ENCODE data around the gene KIZ.

The KIZ gene

GRCh38 chr20:21219686-21220085 is 93.8 kb downstream of the KIZ start:
- H3K4ac ChIP-seq (ENCODE audit: low read length), result no peak overlapping the region
- DNase-seq (ENCODE audit: low spot score), result no peak
- H3K4me2 ChIP-seq (ENCODE audit: insufficient read depth, low read length, poor library complexity, severe bottlenecking), result no peak overlapping the region
- H3K4me3 ChIP-seq (ENCODE audit: low read length in 2 of 2), result no peak overlapping the region
- H2AK5ac ChIP-seq (ENCODE audit: low read depth, low read length), result no peak overlapping the region
- no peaks in the 10 kb centered on the region for H3K36me3 ChIP-seq (replicated peaks in 1 of 2; ENCODE audit: control insufficient read depth in 2 of 2, insufficient read depth in 2 of 2, low read length in 2 of 2)
- H2BK5ac ChIP-seq (ENCODE audit: low read length), result no peak overlapping the region
- H4K91ac ChIP-seq (ENCODE audit: low read depth, low read length, poor library complexity), result no peak overlapping the region
- no CpG with 5 or more reads among the region's 3 CpGs for WGBS, 2 donors (ENCODE audit: extremely low coverage in 2 of 2, insufficient read length in 2 of 2, insufficient replicate concordance in 1 of 2)
- no peak overlapping the region for H3K23ac ChIP-seq (ENCODE audit: low read depth, low read length, poor library complexity)
- H3K18ac ChIP-seq (ENCODE audit: low read length), result no peak overlapping the region
- H2AFZ ChIP-seq (ENCODE audit: low read length), result no peak overlapping the region
- H2BK15ac ChIP-seq (ENCODE audit: low read length), result no peak overlapping the region
- no peak overlapping the region for H2BK12ac ChIP-seq (ENCODE audit: low read length)
- no peak overlapping the region for H3K27ac ChIP-seq (replicated peaks; ENCODE audit: low read length)
- H3K79me1 ChIP-seq (ENCODE audit: low read depth, low read length), result no peaks in the 10 kb centered on the region
- no peak overlapping the region for H3K14ac ChIP-seq (ENCODE audit: low read length)
- no peak overlapping the region for H2BK120ac ChIP-seq (ENCODE audit: low read depth, low read length)
- no peak overlapping the region for H4K8ac ChIP-seq (ENCODE audit: low read depth, low read length)
- H3K9ac ChIP-seq (ENCODE audit: low read depth, low read length, poor library complexity), result no peak overlapping the region
- no peaks in the 10 kb centered on the region for H3K27me3 ChIP-seq (ENCODE audit: control insufficient read depth in 3 of 3, insufficient read depth in 3 of 3, low read depth in 1 of 3, low read length in 3 of 3)
- H3K9me3 ChIP-seq (replicated peaks in 1 of 2; ENCODE audit: control insufficient read depth in 2 of 2, insufficient read depth in 1 of 2, low read depth in 1 of 2, low read length in 2 of 2), result no peaks in the 10 kb centered on the region
- peaks cover 4 to 14% of the 10 kb centered on the region in 2 donors for H3K4me1 ChIP-seq (ENCODE audit: control insufficient read depth in 2 of 2, insufficient read depth in 1 of 2, low read depth in 1 of 2, low read length in 2 of 2)

- no peak for DNase-seq (ENCODE audit: low spot score)
- no CpG with 5 or more reads among the region's 4 CpGs for WGBS, 2 donors (ENCODE audit: extremely low coverage in 2 of 2, insufficient read length in 2 of 2, insufficient replicate concordance in 1 of 2)
- H2BK12ac ChIP-seq (ENCODE audit: low read length), result no peak overlapping the region
- H3K79me1 ChIP-seq (ENCODE audit: low read depth, low read length), result no peaks in the 10 kb centered on the region
- H3K9me3 ChIP-seq (replicated peaks in 1 of 2; ENCODE audit: control insufficient read depth in 2 of 2, insufficient read depth in 1 of 2, low read depth in 1 of 2, low read length in 2 of 2), result no peaks in the 10 kb centered on the region
- no peak overlapping the region for H2BK15ac ChIP-seq (ENCODE audit: low read length)
- H3K27me3 ChIP-seq (ENCODE audit: control insufficient read depth in 3 of 3, insufficient read depth in 3 of 3, low read depth in 1 of 3, low read length in 3 of 3), result peaks cover 0 to 2% (median 0%) of the 10 kb centered on the region in 3 experiments
- no peak overlapping the region for H3K9ac ChIP-seq (ENCODE audit: low read depth, low read length, poor library complexity)
- no peak overlapping the region for H2AK5ac ChIP-seq (ENCODE audit: low read depth, low read length)
- no peak overlapping the region for H3K4me3 ChIP-seq (ENCODE audit: low read length in 2 of 2)
- no peak overlapping the region for H3K14ac ChIP-seq (ENCODE audit: low read length)
- H3K27ac ChIP-seq (replicated peaks; ENCODE audit: low read length), result no peak overlapping the region
- no peak overlapping the region for H3K4ac ChIP-seq (ENCODE audit: low read length)
- H3K36me3 ChIP-seq (replicated peaks in 1 of 2; ENCODE audit: control insufficient read depth in 2 of 2, insufficient read depth in 2 of 2, low read length in 2 of 2), result no peaks in the 10 kb centered on the region
- H2BK5ac ChIP-seq (ENCODE audit: low read length), result no peak overlapping the region
- no peak overlapping the region for H4K91ac ChIP-seq (ENCODE audit: low read depth, low read length, poor library complexity)
- peaks cover 15 to 17% of the 10 kb centered on the region in 2 donors for H3K4me1 ChIP-seq (ENCODE audit: control insufficient read depth in 2 of 2, insufficient read depth in 1 of 2, low read depth in 1 of 2, low read length in 2 of 2)
- H2AFZ ChIP-seq (ENCODE audit: low read length), result no peak overlapping the region
- no peak overlapping the region for H3K23ac ChIP-seq (ENCODE audit: low read depth, low read length, poor library complexity)
- H3K4me2 ChIP-seq (ENCODE audit: insufficient read depth, low read length, poor library complexity, severe bottlenecking), result no peak overlapping the region
- H3K18ac ChIP-seq (ENCODE audit: low read length), result no peak overlapping the region
- H2BK120ac ChIP-seq (ENCODE audit: low read depth, low read length), result no peak overlapping the region
- no peak overlapping the region for H4K8ac ChIP-seq (ENCODE audit: low read depth, low read length)
Measured at GRCh38 chr20:21224217-21224616, 98.3 kb downstream of the KIZ start.

GRCh38 chr20:21225215-21225947 is 99.5 kb downstream of the KIZ start:
- Histone ChIP-seq H3K4me1 (ENCODE audit: control insufficient read depth in 2 of 2, insufficient read depth in 1 of 2, low read depth in 1 of 2, low read length in 2 of 2) (peaks cover 15 to 16% of the 10 kb centered on the region in 2 donors), H2AFZ (ENCODE audit: low read length) (no peak overlapping the region), H2BK12ac (ENCODE audit: low read length) (no peak overlapping the region), H3K27me3 (ENCODE audit: control insufficient read depth in 3 of 3, insufficient read depth in 3 of 3, low read depth in 1 of 3, low read length in 3 of 3) (peaks cover 0 to 2% (median 0%) of the 10 kb centered on the region in 3 experiments), H2AK5ac (ENCODE audit: low read depth, low read length) (no peak overlapping the region), H4K91ac (ENCODE audit: low read depth, low read length, poor library complexity) (no peak overlapping the region), H2BK5ac (ENCODE audit: low read length) (no peak overlapping the region), H3K23ac (ENCODE audit: low read depth, low read length, poor library complexity) (no peak overlapping the region), H3K36me3 (replicated peaks in 1 of 2; ENCODE audit: control insufficient read depth in 2 of 2, insufficient read depth in 2 of 2, low read length in 2 of 2) (no peaks in the 10 kb centered on the region), H4K8ac (ENCODE audit: low read depth, low read length) (no peak overlapping the region), H2BK15ac (ENCODE audit: low read length) (no peak overlapping the region), H3K27ac (replicated peaks; ENCODE audit: low read length) (no peak overlapping the region), H3K4ac (ENCODE audit: low read length) (no peak overlapping the region), H3K9ac (ENCODE audit: low read depth, low read length, poor library complexity) (no peak overlapping the region), H3K79me1 (ENCODE audit: low read depth, low read length) (no peaks in the 10 kb centered on the region), H3K4me3 (ENCODE audit: low read length in 2 of 2) (no peak overlapping the region), H3K14ac (ENCODE audit: low read length) (no peak overlapping the region), H3K18ac (ENCODE audit: low read length) (no peak overlapping the region), H3K9me3 (replicated peaks in 1 of 2; ENCODE audit: control insufficient read depth in 2 of 2, insufficient read depth in 1 of 2, low read depth in 1 of 2, low read length in 2 of 2) (no peaks in the 10 kb centered on the region), H2BK120ac (ENCODE audit: low read depth, low read length) (no peak overlapping the region), H3K4me2 (ENCODE audit: insufficient read depth, low read length, poor library complexity, severe bottlenecking) (no peak overlapping the region)
- WGBS, 2 donors (ENCODE audit: extremely low coverage in 2 of 2, insufficient read length in 2 of 2, insufficient replicate concordance in 1 of 2), result no CpG with 5 or more reads among the region's 6 CpGs
- no peak for DNase-seq (ENCODE audit: low spot score)

- H3K4me1 ChIP-seq (ENCODE audit: control insufficient read depth in 2 of 2, insufficient read depth in 1 of 2, low read depth in 1 of 2, low read length in 2 of 2), result peaks cover 16 to 32% of the 10 kb centered on the region in 2 donors
- H2BK15ac ChIP-seq (ENCODE audit: low read length), result no peak overlapping the region
- H2BK5ac ChIP-seq (ENCODE audit: low read length), result no peak overlapping the region
- no peak overlapping the region for H4K8ac ChIP-seq (ENCODE audit: low read depth, low read length)
- no CpG with 5 or more reads among the region's 3 CpGs for WGBS, 2 donors (ENCODE audit: extremely low coverage in 2 of 2, insufficient read length in 2 of 2, insufficient replicate concordance in 1 of 2)
- H2AFZ ChIP-seq (ENCODE audit: low read length), result no peak overlapping the region
- H3K9me3 ChIP-seq (replicated peaks in 1 of 2; ENCODE audit: control insufficient read depth in 2 of 2, insufficient read depth in 1 of 2, low read depth in 1 of 2, low read length in 2 of 2), result no peaks in the 10 kb centered on the region
- H3K18ac ChIP-seq (ENCODE audit: low read length), result no peak overlapping the region
- H3K4me3 ChIP-seq (ENCODE audit: low read length in 2 of 2), result no peak overlapping the region
- H3K23ac ChIP-seq (ENCODE audit: low read depth, low read length, poor library complexity), result no peak overlapping the region
- no peak overlapping the region for H3K4me2 ChIP-seq (ENCODE audit: insufficient read depth, low read length, poor library complexity, severe bottlenecking)
- no peak for DNase-seq (ENCODE audit: low spot score)
- no peaks in the 10 kb centered on the region for H3K79me1 ChIP-seq (ENCODE audit: low read depth, low read length)
- H2BK12ac ChIP-seq (ENCODE audit: low read length), result no peak overlapping the region
- H2BK120ac ChIP-seq (ENCODE audit: low read depth, low read length), result no peak overlapping the region
- H3K4ac ChIP-seq (ENCODE audit: low read length), result no peak overlapping the region
- H3K14ac ChIP-seq (ENCODE audit: low read length), result no peak overlapping the region
- no peak overlapping the region for H3K9ac ChIP-seq (ENCODE audit: low read depth, low read length, poor library complexity)
- H3K27ac ChIP-seq (replicated peaks; ENCODE audit: low read length), result no peak overlapping the region
- no peak overlapping the region for H4K91ac ChIP-seq (ENCODE audit: low read depth, low read length, poor library complexity)
- H3K36me3 ChIP-seq (replicated peaks in 1 of 2; ENCODE audit: control insufficient read depth in 2 of 2, insufficient read depth in 2 of 2, low read length in 2 of 2), result no peaks in the 10 kb centered on the region
- peaks cover 0 to 3% (median 2%) of the 10 kb centered on the region in 3 experiments for H3K27me3 ChIP-seq (ENCODE audit: control insufficient read depth in 3 of 3, insufficient read depth in 3 of 3, low read depth in 1 of 3, low read length in 3 of 3)
- no peak overlapping the region for H2AK5ac ChIP-seq (ENCODE audit: low read depth, low read length)
Measured at GRCh38 chr20:21228511-21228910, 102.6 kb downstream of the KIZ start.
